HG03039 (cell line): ENCODE results near the gene USP31.
"Not testable (repeated sequence)": the region's sequence is repeated elsewhere in the genome, so short reads cannot be mapped to it uniquely, and the experiment has no call there.

Source experiments
- ATAC-seq: cut with Tn5 transposase; IDR thresholded peaks from one replicate; pipeline ENCODE4 v1.9.1; 2021; ENCODE audit warnings: mild to moderate bottlenecking, moderate library complexity; ENCODE audit not compliant: unreplicated experiment

USP31 gene

GRCh38 chr16:23156946-23157460 is 7.8 kb upstream of the USP31 start:
- no peak for ATAC-seq

- no peak for ATAC-seq
Measured at GRCh38 chr16:23156110-23156509, 6.9 kb upstream of the USP31 start.

DNA sequence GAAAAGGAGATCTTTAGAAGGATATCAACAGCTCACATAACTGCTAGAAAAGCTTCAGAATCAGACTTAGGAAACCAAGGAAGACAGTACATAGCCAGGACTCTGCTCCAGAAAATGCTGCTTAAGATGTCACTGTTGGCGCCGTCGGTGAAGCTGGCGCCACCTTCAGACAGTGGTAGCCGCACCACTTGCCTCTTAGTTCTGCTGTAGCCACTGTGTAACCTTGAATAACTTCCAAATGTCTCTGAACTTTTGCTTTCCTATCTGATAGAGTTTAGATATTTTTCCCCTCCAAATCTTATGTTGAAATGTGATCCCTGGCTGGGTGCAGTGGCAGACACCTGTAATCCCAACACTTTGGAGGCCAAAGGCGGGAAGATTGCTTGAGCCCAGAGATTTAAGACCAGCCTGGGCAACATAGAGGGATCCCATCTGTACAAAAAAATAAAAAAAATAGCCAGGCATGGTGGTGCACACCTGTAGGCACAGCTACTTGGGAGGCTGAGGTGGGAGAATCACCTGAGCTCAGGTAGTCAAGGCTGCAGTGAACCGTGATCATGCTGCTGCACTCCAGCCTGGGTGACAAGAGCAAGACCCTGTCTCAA is 6.3 kb upstream of the USP31 start:
- no peak for ATAC-seq

DNA sequence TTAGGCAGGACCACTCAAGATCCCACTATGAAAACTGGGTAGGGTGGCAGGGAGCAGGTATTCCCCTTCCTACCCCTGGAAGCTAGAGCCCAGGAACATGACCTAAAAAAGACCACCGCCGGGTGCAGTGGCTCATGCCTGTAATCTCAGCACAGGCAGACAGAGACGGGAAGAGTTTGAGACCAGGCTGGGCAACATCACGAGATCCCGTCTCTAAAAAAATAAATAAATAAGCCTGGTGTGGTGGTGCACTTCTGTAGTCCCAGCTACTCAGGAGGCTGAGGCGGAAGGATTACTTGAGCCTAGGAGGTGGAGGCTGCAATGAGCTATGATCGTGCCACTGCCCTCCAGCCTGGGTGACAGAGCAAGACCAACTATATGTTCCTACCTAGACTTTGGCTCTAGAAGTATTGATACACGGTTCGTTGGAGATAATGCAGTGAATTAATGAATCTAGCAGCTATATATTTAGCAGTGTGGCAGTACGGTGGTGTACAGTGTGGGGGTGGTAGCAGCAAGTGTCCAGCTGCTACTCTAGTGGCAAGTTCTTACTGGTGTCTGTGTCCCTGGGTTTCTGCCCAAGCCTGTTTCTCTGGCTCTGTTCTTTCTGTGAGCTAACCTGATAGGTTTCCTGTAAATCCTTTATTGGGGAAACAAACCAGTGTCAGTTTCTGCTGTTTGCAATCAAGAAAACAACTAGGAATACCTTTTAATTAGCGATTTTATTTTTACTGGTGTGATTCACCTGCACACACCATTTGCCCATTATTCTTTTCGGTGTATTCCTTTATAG is 3.3 kb upstream of the USP31 start:
- no peak for ATAC-seq

DNA sequence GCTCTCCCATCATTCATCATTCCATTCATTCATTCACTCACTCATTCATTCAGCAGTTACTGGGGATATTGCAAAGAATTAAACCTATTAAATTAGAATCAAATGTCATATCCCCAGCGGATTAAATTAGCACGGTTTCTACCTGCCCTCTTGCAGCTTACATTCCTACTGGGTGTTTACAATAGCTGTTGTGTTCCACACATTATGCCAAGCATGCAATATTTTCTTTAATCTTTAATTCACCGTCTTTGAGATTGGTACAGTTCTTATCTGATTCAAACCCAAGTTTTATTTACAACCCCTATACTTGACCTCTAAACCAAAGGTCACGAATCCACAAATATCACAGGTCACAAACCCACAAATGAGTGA is 727 bp upstream of the USP31 start:
- no peak for ATAC-seq

GRCh38 chr16:23148513-23149266 is 562 bp downstream of the USP31 start:
- peak; percentile 40 for ATAC-seq

DNA sequence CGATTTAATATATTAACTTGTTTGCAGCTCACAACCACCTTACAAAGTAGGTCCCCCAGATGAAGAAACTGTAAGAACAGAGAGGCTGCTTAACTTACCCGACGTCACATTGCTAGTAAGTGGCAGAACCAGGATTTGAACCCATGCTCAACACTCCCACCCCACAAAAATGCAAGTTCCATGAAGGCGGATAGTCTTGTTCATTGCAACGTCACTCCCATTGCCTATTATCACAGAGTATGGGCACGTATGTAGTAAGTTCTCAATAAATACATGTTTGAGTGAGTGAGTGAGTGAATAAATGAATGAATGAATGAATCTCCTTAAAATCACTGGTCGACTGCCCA is 1.1 kb downstream of the USP31 start:
- no peak for ATAC-seq

GRCh38 chr16:23147666-23148065 is 1.6 kb downstream of the USP31 start:
- ATAC-seq, result no peak

DNA sequence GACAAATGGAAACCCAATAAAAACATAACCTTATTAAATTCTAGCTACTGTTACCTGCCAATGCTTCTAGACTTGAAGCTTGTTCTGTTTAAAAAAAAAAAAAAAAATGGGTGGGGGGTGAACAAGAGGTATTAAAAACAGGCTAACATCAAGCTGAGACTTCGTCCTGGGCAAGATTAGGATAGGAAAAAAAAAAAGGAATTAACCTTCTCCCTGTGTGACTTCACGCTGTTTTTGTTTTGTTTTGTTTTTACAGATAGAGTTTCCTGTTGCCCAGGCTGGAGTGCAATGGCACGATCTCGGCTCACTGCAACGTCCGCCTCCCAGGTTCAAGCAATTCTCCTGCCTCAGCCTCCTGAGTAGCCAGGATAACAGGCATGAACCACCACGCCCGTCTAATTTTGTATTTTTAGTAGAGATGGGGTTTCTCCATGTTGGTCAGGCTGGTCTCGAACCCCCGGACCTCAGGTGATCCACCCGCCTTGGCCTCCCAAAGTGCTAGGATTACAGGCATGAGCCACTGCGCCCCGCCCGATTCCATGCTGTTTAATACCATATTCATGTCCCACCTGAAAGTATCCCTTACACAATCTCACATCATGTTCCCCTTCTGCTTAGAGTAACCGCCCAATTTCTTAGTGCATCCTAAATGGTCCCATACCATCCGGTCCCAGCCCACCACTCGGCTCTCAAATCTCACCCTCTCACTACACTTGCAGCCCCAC is 2.2 kb downstream of the USP31 start:
- ATAC-seq, result no peak

DNA sequence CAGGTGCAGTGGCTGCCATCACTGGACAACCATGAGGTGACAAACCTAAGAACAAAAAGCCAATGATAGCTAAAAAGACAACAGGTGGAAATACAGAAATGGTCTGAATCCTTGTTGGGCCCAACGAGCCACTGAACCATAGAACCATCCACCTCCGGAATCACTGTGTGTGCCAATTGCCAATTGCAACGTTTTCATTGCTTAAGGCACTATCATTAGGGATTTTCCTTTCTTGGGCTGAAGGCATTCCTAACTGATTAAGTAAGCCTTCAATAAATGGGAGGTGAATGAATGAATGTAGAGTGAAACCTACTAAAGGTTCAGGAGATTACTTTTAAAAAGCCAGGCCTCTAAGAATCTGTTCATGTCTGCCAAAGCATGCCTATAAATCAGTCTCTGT is 3.6 kb downstream of the USP31 start:
- ATAC-seq, result no peak

DNA sequence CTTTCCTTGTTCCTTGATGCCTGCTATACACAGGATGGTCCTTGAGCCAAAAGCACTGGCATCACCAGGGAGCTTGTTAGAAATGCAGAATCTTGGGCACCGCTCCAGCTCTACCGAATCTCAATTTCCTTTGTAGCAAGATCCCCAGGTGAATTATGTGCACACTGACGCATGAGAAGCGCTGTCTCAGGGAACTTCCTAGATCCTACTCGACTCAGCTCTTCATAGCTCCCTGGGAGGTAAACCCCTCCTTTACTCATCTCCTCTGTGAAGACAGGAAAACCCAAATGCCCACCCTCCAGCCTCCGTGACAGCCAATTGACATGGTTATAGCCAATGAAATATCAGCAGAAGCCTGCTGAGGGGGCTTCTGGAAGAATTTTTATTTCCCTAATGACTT is 4.1 kb downstream of the USP31 start:
- no peak for ATAC-seq

DNA sequence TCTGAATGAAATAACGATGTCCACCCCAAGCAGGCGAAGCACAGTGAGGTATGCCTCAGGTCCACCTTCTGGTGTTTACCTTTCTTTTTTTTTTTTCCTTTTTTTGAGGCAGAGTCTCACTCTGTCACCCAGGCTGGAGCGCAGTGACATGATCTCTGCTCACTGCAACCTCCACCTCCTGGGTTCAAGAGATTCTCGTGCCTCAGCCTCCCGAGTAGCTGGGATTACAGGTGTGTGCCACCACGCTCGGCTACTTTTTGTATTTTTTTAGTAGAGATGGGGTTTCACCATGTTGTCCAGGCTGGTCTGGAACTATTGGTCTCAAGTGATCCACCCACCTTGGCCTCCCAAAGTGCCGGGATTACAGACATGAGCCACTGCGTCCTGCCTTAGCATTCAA is 4.9 kb downstream of the USP31 start:
- ATAC-seq, result not testable (repeated sequence)

DNA sequence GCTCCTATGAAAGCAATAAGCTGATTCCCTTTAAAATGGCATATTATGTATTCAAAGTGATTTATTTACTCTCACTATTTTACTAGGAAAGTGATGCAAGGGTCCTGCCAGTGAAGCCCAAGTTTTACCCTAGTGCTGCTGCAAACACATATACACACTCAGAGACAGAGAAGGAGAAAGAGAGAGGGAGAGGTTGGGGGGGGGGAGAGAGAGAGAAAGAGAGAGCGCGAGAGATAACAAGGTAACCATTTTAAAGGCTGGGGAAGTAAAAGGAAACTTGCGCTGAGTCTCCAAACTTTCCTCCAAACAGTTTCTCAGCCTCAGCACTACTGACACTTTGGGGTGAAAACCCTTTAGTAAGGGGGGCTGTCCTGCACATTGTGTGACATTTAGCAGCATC is 5.9 kb downstream of the USP31 start:
- ATAC-seq, result no peak

GRCh38 chr16:23141959-23142740 is 7.1 kb downstream of the USP31 start:
- ATAC-seq, result no peak

DNA sequence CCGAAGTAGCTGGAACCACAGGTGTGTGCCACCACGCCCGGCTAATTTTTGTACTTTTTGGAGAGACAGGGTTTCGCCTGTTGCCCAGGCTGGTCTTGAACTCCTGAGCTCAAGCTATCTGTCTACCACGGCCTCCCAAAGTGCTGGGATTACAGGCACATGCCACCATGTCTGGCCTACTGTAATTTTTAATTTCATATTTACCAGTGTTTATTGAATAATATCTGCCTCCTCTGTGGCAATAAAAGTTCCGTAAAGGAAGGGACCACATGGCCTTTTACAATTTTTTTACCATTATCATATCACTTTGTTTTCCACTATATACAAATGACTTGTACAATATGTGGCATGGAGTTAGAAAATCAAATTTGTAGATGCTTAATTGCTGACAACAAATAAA is 7.8 kb downstream of the USP31 start:
- no peak for ATAC-seq

DNA sequence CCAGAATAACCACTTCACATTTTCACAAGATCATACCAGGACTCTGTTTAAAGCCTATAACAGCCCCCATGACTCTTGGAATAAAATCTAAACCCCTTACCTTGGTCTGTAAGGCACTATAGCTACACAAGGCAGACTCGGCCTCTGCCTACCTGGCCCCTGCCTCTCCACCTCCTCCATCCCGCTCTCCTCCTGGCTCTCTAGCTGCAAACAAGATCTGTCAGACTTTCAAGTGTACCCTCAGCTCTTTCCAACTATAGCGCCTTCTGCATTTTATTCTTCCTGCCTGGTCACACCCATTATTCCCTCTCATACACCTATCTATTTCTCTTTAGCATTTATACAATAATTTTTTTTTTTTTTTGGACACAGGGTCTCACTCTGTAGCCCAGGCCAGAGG is 8.2 kb downstream of the USP31 start:
- no peak for ATAC-seq

DNA sequence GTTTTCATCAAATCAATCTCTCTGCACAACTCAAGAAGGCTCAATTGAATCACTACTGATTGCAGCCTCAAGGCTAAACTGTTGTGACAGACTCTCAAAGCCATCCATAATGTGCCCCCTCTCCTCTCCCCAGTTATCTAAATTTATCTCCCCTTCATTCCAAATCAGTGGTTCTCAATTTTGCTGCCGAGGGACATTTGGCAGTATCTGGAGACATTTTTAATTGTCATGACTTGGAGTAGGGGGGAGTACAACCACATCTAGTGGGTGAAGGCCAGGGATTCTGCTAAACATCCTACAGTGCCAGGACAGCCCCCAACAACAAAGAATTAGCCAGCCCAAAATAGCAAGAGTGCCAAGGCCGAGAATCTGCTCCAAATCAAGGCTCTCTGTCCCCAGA is 9.1 kb downstream of the USP31 start:
- no peak for ATAC-seq

DNA sequence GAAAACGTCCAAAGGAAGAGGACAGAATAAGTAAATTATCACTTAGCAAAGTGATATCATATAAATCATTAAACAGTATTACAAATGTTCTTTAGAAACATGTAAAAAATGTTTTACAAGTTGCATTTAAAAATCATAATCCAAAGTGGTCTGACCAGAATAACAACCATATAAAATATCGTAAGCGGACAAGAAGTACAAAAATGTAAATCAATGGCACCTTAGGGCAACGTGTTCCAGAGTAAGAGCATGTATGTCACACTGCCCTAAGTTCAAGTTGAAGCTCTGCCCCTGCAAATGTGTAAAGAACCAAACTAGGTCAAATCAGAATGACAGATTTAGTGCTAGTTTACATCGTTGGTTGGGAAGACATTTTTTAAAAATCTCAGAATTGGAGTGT is 11.4 kb downstream of the USP31 start:
- ATAC-seq, result no peak

DNA sequence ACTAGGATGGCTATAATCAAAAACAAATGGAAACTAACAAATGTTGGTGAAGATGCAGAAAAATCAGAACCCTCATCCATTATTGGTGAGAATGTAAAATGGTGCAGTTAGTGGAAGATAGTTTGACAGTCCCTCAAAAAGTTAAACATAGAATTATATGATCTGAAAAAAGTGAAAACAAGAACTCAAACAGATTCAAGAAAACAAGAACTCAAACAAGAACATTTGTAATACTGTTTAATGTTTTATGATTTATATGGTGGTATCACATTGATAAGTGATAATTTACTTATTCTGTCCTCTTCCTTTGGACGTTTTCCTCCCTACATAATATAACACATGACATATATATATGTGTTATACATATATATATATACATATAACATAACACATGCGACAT is 12.0 kb downstream of the USP31 start:
- no peak for ATAC-seq

- ATAC-seq, result no peak
Measured at GRCh38 chr16:23134274-23134673, 15.0 kb downstream of the USP31 start.
